Activated CD8-positive, alpha-beta memory T cell treated with anti-CD3 and anti-CD28 coated beads for 48 hours (primary cell): ENCODE results near the gene PCLO.

Experiments
- DNase-seq, 3 experiments: peaks; one replicate each; pipeline ENCODE4 v3.0.0-alpha.2; 2020; ENCODE audit warnings: low read depth in 2 of 3, low spot score in 2 of 3

The PCLO gene

DNA sequence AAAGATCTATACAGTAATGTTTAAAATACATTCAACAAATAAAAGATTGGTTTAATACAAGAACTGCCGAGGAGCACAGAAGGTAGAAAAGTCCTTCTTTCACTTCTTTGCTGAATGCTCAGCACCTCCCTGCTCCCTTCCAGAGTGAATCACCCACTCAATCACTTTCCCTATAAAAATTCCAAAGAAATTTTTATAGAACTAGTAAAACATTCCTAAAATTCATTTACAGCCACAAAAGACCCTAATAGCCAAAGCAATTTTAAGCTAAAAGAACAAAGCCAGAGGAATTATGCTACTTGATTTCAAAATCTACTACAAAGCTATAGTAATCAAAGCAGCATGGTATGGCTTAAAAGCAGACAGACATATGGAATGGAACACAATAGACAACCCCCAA is 320.9 kb downstream of the PCLO start:
- no peak for DNase-seq

DNA sequence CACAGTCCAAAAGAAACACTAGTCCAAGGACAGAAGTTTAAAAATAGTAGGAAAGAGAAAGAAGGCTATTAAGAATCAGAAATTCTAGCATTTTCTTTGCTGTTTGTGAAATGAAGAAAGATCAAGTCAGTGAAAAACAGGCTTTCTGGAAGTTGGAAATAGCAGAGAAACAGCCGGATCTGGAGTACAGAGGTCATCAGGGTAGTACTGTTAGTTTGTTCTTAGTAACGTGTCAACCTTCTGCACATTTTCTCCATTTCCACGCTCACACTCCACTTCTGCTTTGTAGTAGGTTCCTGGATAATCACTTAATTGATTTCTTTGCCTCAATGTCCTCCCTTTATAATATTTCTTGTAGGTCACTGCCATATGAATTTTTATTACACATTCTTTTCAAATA is 322.6 kb downstream of the PCLO start:
- DNase-seq: no peak

DNA sequence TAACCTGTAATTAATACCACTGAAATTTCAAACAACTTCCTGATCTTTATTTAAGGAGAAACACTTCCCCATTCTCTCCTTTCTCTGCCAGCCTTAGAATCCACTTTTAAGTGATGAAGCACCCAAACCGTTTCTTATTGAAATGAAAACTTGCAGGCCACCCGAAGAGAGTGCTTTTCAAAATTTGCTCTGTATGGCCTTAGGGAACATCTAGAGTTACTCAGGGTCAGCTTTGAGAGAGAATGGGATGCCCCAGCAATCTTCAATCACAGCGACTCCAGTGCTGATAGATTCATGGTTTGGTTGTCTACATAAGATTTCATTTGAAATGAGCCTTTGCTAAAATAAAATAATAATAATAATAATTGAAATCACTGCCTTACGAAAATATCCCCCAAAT is 323.1 kb downstream of the PCLO start:
- no peak for DNase-seq

DNA sequence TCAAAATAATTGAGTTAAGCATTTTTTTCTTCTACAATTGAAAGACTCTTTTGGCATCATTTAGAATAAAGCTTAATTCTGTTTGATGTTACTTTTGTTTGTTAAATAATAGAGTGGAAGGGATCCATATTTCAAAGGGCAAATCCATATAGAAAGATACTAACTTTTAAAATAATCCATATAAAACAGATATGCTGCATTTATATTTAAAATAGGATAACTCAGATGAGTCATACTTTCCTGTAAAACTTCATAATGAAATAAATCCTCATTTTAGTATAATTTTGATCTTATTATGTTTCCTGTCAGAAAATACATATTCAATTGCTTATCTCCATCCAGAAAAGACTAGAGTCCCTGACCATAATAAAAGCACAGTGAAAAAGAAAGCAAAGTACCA is 323.6 kb downstream of the PCLO start:
- no peak for DNase-seq

DNA sequence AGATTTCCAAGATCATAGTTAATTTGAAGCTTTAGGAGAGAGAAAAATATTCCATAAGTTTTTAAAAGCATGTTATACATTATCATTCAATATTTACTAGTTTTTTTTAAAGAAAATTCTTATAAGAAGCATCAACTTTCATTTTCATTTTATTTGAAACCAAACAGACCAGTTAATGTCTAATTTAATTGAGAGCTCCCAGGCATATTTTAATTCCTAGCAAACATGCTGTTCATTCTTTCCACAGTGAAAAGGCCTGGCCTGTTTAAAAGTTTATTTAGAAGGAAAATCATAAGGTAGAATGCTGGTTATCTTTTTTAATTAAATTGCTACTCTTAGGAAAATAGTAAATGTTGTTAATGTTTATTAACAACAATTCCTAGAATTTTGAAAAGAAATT is 324.4 kb downstream of the PCLO start:
- DNase-seq: no peak

DNA sequence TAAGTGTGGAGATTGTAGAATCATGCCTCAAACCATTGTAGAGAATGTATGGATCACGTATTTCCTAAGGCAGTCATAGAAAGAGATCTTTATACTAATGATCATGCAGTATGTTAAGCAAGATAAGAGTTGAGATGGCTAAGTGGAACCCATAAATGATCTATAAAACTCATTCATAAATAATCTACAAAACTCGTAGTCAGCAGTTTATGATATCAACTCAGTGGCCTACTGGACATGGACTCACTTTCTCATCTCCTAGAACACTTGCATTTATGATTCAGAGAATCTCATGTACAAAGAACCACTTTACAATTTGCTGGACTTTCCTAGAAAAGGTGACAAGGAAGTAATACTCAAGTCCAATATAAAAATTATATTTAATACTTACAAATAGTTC is 339.6 kb downstream of the PCLO start:
- DNase-seq: no peak

DNA sequence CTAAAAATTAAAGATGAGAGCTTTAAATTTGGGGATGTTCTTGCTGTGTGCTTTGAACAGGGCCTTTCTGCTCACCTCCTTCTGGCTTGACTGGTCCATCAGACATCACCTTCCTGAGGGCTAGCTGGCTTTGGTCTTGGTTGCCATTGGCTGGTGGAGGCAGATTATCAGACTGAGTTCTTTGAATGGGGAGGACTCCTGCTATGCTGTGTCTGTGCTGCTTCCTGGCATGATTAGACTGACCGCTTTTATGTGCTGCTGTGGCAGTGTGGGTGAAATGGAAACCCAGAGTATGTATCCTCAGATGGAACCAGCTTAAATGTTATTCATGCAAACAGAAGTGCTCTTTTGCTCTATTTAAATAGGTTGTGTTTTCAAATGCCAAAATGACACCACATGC is 341.6 kb downstream of the PCLO start:
- DNase-seq: no peak

DNA sequence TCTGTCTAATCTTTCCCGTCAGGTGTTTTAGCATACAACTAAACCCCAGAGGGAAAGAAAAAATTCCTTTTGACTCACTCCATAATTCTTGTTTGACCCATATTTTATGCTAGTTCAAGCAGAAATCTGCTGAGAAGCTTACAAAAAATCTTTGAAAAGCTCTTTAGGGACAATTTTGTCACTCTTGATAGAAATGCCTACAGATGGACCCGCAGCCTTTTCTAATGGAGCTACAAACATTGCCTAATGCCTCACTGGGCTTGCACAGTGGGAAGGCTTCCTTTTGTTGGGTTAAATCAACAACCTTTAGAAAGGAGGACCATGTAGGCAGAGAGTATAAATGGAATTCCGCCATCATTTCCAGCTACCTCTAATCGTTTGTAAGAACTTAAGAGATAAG is 344.5 kb downstream of the PCLO start:
- no peak for DNase-seq

DNA sequence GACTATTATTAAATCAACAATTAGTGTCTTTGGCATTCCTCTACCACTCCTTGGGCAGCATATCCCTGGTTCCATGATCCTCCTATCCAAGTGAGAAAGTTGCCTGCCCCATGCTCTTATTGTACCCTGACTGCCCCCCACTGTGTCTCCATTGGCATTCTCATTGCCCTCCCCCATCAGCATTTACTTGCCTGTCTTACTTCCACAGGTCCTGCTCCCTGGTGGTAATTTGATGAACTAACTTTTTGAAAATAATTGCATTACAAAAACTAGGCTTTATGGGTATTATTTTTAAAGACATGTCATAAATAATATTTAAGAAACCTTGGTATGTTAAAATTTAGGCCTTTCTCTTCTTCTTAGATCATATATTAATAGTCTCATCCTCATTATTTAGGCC is 346.4 kb downstream of the PCLO start:
- DNase-seq: no peak

DNA sequence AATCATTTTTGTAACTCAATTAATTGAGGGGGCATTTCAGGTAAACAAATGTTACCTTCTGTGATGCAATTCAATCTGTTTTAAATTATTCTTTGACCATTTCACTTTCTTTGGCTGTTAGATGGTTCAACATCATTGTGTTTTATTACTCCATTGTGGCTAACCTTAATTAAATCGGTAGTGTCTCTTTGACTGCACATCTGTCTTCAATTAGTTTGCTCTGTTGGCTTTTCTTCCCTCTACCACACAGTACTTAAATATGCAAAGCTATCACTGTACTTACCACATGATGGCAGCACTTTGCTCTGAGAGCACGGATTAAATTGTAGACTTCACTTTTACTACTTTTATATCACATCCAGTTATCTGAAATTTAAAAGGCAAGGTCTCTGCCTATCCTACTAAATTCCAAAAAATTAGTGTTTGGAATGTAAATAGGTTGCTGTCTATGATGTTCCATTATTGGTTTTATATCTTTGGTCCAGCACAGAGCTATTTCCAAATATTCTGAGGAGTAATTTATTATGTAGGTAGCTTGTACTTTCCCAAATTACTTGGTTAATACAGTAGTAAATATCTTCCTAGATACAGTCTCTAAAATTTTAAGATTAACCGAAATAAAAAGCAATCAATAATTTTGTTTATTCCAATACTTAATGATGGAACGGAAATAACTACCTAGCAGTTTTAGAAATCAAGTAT is 352.0 kb downstream of the PCLO start:
- no peak for DNase-seq

DNA sequence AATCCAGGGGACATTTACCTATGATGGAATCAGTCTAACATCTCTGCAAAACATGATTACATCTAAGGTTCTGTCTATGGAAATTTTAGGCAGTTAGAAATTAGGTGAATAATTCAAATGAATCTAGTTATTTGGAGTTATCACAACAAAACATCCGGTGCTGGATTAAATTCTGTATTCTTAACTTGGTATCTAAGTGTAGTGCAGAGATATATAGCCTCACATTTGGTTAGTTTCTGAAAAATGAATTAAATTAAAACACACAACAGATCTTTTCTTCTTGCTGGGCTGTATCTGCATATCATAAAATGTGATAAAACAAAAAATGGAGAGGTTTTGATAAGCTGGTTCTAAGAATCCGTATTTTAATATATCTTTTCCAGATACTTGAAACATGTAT is 354.1 kb downstream of the PCLO start:
- DNase-seq: no peak

DNA sequence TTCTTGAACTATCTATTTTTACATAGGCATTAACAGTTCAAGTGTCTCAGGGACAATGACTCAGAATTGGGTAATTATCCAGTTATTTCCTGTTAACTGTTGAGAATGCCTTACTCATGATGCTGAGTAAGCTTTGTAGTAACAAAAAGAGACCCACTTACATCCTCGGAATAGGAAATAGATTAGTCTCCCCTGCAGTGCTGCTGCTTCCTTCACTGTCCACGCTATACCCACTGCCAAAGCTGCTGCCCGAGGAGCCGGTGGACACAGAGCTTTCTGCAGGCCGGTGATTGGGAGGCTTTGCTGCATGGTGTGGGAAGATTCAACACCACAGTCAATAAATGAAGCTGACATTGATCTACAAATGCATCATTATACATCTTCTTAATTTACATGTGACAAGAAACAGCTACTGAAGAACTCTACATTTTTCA is 357.1 kb downstream of the PCLO start:
- no peak for DNase-seq

DNA sequence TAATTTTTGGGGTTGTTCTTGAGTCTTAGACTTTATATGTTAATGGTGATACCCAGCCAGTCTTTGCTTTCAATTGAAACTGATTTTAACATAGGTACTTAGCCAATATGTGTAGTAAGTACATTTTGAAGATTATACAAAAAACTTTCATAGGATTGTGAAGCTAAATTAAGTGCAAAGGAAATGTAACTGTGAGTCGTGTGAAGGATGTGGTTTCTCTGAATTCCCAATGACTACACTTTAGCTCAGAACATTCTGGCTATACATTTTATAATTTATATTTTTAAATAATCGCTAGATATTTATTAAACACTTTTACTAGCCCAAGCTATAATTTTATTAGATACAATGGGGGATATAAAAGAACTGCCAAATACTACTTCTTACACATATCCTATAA is 359.3 kb downstream of the PCLO start:
- no peak for DNase-seq

DNA sequence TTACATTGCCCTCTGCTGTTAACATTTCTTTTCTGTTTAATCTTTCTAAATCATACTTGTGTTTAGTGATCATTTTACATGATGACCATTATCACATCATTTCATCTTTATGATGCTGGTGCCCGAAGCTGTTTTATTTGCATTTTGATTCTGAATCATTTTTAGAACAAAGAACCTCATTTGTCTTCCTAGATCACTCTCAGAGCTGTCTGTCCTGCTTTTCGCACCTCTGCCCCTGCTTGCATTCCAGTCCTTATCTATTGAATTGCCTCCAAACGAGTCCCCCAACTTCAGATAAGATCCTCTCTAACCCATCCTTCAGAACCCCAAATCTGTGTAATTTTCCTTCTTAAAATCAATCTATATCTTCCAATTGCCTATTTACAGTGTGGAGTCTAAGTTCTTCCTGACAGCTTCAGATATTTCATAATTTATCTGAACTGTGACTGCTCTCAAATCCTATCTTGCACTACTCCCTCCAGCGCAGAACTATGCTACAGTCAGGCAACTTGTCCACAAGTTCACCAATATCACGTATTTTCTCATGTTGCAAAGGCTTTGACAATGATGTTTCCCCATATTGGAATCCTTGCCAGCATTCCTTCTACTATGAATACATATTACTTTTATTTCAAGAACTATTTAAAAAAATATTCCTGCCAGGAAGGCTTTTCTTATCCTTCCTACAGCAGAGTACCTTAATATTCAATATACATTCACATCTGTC is 372.6 kb downstream of the PCLO start:
- no peak for DNase-seq

DNA sequence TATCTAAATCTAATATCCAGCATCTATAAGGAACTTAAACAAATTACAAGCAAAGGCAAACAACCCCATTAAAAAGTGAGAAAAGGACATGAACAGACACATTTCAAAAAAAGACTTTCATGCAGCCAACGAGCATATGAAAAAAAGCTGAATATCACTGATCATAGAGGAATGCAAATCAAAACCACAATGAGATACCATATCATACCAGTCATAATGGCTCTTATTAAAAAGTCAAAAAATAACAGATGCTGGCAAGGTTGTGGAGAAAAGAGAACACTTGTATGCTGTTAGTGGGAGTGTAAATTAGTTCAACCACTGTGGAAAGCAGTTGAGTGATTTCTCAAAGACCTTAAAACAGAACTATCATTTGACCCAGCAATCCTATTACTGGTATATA is 384.7 kb downstream of the PCLO start:
- DNase-seq: no peak

DNA sequence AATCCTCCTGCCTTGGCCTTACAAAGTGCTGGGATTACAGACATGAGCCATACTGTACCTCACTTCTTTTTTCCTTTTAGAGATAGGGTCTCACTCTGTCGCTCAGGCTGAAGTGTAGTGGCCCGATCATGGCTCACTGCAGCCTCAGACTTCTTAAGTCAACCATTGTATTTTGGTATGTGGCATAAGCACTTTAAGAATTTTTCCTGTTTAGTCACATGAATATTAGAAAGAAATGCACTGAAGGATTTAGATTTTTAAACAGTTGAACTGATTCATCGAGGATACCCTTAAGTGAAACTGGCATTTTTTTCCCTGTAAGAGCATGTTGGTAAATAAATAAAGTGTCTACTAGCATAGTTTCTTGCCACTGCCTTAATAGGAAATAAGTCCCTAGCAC is 399.8 kb downstream of the PCLO start:
- no peak for DNase-seq

DNA sequence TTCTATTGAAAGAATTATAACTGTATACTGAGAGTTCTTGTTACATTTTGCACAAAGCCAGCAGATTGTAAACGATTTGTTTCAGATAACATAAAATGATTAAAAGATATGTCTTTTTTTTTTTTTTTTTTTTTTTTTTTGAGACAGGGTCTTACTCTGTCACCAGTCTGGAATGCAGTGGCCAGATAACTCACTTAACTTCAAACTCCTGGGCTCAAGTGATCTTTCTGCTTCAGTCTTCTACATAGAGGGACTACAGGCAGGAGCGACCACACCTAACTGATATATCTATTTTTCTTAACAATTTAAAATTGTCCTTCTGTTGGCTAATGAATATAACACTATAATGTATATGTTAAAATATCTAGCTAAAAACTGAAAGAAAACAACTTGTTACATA is 401.9 kb downstream of the PCLO start:
- no peak for DNase-seq

DNA sequence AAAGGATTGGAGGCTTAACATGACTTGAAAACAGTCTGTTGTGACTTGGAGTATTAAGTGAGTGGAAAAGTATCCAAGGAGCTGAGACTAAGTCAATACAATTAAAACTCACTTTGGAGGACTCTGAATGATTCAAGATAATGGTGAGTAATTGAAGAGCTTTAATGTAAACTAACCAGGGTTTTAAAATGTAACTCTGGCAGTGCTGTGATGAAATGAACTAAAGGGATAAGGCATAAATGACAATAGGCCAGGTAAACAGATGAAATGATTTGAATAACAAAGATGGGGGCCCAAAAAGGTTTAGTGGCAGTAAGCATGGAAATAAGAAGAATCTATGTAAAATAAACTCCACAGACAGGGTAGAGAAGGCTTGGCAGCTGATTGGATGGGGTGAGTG is 402.6 kb downstream of the PCLO start:
- DNase-seq: no peak

DNA sequence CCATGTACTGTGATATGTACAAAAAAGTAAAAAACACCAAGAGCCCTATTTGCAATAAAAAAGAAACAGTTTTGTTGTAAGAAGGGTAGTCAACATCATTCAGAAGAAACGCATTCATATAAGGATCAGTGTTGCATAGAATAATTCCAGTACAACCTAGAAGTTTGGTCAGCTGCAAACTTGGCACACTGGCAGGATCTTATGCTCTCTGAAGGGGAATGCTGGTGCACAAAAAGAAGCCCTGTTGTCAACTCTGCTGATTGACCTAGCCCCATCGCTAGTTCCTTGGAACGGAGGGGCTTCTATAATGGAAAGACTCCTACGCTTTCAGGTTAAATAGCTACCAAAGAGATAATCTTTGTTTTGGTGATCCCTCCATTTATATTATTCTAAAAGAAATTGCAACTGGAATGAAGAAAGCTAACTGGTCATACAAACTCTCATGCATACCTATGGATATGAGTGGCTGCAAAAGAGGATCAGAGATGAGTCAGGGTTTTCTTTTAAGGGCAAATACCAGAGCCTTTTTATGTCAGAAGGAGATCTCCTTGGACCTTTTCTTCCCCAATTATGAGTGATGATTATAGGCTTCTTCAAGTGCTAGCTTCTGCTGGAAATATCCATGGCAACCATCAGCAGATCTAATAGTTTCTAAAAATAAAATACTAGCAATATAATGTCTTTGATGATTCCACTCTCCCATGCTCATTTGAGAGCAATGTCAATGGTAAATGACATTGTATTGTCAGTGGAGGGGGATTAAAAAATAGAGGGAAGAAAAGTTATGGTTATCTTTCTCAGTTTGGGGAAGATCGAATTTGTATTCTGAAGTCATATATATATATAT is 406.8 kb downstream of the PCLO start:
- no peak for DNase-seq

DNA sequence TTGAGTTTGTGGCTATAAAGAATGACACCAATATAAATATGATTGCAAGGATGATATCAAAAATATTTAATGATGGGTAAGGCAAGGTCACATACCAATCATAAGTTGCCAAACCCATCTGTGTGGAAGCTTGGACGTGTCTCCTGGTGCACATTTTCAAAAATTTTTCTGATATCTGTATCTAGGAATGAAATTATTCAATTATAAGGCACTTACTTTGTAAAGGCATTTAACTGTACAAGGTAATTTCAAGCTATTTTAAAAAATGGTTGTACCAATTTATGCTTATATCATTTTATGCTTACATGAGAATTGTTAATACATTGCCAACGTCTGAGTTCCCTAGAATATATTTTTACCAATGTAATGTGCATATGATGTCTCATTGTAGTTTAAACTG is 412.7 kb downstream of the PCLO start:
- no peak for DNase-seq

DNA sequence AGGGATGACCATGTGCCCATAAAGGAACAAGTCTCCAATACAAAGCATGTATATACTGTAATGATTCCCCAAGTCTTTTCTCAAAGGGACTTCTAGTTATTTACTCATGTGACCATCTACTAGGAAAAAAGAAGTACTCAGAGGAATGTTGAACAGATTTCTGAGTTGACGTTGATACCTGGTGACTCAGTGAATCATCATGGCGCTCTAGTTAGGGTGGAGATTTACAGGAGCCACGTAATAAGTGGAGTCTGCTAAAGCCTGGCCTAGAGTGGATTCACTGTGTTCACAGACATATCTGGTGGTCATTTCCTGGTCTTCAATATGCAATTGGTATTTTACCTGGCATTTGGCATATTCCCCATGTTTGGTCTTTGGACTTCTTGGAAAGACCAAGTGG is 416.9 kb downstream of the PCLO start:
- DNase-seq: no peak

DNA sequence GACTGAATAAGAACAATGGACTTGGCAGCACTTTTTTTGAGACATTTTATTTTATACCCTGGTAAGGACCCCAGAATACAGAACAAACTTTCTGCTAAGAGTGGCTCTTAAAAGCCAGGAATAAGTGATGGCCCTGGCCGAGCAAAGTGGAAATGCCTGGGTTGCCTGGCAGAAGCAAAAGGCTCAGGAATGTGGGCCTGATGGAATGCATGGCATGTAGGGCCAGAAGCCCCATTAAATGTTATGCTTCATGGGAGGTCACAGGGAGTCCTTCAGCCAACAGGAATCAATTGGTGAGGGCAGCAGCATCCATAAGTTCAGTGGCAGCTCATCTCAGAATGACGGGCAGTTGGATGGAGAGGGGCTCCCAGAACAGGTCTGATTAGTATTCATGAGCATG is 417.6 kb downstream of the PCLO start:
- DNase-seq: no peak
